ENCODE results near the gene CADM3.

DNA sequence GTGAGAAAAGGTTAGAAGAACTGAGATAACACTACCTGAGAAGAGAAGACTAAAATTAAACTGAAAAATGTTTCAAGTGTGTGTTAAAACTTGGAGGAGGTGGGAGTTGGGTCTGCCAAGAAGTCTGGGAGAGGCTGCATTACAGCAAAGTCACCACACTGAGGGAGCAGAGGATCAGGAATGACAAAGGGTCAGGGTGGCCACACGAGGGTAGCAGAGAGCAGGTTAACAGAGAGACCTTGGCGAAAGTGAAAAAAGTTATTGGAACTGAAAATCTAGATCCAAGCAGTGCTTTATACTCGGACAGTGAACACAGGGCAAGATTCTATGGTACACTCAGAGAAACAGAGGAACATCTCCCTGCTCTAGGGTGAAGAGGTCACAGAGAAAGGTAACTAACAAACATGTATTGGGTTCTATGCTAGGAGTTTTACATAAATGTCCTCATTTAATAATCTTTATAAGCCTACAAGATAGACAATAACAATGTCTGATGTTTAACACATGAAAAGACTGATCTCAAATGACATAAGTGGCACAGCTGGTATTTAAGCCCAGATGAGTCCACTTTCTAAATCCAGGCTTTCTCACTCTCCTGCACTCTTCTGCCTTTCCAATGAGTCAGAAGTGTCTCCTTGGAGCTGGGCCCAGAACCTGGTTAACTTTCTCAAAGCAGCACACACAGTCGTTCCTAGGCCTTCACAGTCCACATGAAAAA, 10.3 kb upstream of the CADM3 start:
- TF ChIP-seq, protein P1, sequence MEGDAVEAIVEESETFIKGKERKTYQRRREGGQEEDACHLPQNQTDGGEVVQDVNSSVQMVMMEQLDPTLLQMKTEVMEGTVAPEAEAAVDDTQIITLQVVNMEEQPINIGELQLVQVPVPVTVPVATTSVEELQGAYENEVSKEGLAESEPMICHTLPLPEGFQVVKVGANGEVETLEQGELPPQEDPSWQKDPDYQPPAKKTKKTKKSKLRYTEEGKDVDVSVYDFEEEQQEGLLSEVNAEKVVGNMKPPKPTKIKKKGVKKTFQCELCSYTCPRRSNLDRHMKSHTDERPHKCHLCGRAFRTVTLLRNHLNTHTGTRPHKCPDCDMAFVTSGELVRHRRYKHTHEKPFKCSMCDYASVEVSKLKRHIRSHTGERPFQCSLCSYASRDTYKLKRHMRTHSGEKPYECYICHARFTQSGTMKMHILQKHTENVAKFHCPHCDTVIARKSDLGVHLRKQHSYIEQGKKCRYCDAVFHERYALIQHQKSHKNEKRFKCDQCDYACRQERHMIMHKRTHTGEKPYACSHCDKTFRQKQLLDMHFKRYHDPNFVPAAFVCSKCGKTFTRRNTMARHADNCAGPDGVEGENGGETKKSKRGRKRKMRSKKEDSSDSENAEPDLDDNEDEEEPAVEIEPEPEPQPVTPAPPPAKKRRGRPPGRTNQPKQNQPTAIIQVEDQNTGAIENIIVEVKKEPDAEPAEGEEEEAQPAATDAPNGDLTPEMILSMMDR (IDR thresholded peaks at IDR 0.05; ENCODE audit: extremely low read depth in 1 of 2, insufficient read depth in 1 of 2, low read depth in 1 of 2, low read length in 2 of 2), result peak; percentile 96 to 99
- TF ChIP-seq POLR2A (IDR thresholded peaks at IDR 0.05; ENCODE audit: low read depth, low read length), result peak; percentile 25
- TF ChIP-seq EZH2 (IDR thresholded peaks at IDR 0.05; ENCODE audit: borderline replicate concordance, low read depth, low read length, severe bottlenecking), result no peak
- TF ChIP-seq POLR2AphosphoS5 (IDR thresholded peaks at IDR 0.05; ENCODE audit: insufficient read depth, low read depth, low read length), result no peak
- TF ChIP-seq JUN (IDR thresholded peaks at IDR 0.05; ENCODE audit: borderline replicate concordance, insufficient read depth, insufficient read length, low read depth), result no peak
- no peak for TF ChIP-seq MYC (IDR thresholded peaks at IDR 0.05; ENCODE audit: low read depth, low read length)
- peak; percentile 61 for TF ChIP-seq FOS (IDR thresholded peaks at IDR 0.05; ENCODE audit: borderline replicate concordance, insufficient read depth, low read length)
- TF ChIP-seq GATA2 (IDR thresholded peaks at IDR 0.05; ENCODE audit: insufficient read depth, insufficient read length, low read depth, low read length), result no peak
- TF ChIP-seq, protein P2, sequence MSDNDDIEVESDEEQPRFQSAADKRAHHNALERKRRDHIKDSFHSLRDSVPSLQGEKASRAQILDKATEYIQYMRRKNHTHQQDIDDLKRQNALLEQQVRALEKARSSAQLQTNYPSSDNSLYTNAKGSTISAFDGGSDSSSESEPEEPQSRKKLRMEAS (IDR thresholded peaks at IDR 0.05; ENCODE audit: insufficient read depth, insufficient read length), result no peak
